A549 (cell line): ENCODE results near the gene MSI2. TPM values are rescaled to one million over a fixed set of nuclear protein-coding genes. Genes with fewer than 3 reads are reported as not detected.

Experiments
- ATAC-seq, 2 experiments: fragments of 200-7000 bp in 1 of 2; fragments of >200 bp in 1 of 2; cut with Nextera tagmentation in 1 of 2; cut with Tn5 transposase in 1 of 2; 3 replicates each; pipeline versions ENCODE4 v1.8.0 to v1.9.1; 2018 to 2020; ENCODE audit warnings: mild to moderate bottlenecking in 1 of 2, moderate library complexity in 1 of 2
- CTCF ChIA-PET: fragments of 300-600 bp; sonication (Branson Sonifier 250); formaldehyde crosslinking; extraction: SDS; loops from one replicate; lab custom pipeline; 2021; ENCODE audit warnings: antibody characterized with exemption, inconsistent platforms; lab: Yijun Ruan, JAX
- POLR2A ChIA-PET: fragments of 350-600 bp; formaldehyde crosslinking; extraction: SDS; loops from one replicate; lab custom pipeline; 2021; ENCODE audit warnings: antibody characterized with exemption, inconsistent platforms; lab: Yijun Ruan, JAX
- DNase-seq, 2 experiments: peaks; one replicate each; pipeline versions ENCODE4 v3.0.0 to v3.0.0-alpha.2; 2011 to 2016; ENCODE audit warnings: low read depth in 1 of 2, low spot score in 1 of 2
- FAIRE-seq: peaks from 2 replicates; lab custom pipeline; 2011; peaks lifted over from hg19 to GRCh38; lab: Jason Lieb, UNC
- H3K27ac ChIP-seq, 2 experiments: fragments of >200 bp; sonication (Bioruptor Twin); formaldehyde crosslinking; 3 replicates each; pipeline ENCODE4 v1.5.1; 2016 to 2017
- H3K4me1 ChIP-seq: fragments of >200 bp; sonication (Bioruptor Twin); formaldehyde crosslinking; 3 replicates; pipeline ENCODE4 v1.6.1; 2016
- H3K4me2 ChIP-seq: fragments of >200 bp; sonication (Bioruptor Twin); formaldehyde crosslinking; 3 replicates; pipeline ENCODE4 v1.6.1; 2016
- H3K4me3 ChIP-seq: fragments of >200 bp; sonication (Bioruptor Twin); formaldehyde crosslinking; 3 replicates; pipeline ENCODE4 v1.5.1; 2016
- H3K9me3 ChIP-seq: fragments of >200 bp; sonication (Bioruptor Twin); formaldehyde crosslinking; 3 replicates; pipeline ENCODE4 v1.6.1; 2016
- BHLHE40 ChIP-seq: IDR thresholded peaks from 2 replicates; pipeline ENCODE4 v1.6.1; 2012; ENCODE audit warnings: low read depth, low read length, inconsistent platforms
- CHD4 ChIP-seq: fragments of 200-600 bp; sonication (generic); IDR thresholded peaks from 2 replicates; pipeline ENCODE4 v1.6.1; 2016; ENCODE audit warnings: antibody characterized with exemption, mild to moderate bottlenecking, borderline replicate concordance
- EHMT2 ChIP-seq: fragments of 200-600 bp; sonication (generic); IDR thresholded peaks from 2 replicates; pipeline ENCODE4 v1.6.1; 2016; ENCODE audit warnings: antibody characterized with exemption, low read depth, mild to moderate bottlenecking, moderate library complexity
- ESRRA ChIP-seq: fragments of 150-350 bp; IDR thresholded peaks from 2 replicates; pipeline ENCODE4 v1.6.1; 2014; ENCODE audit warnings: mild to moderate bottlenecking, low read length, borderline replicate concordance
- FOSB ChIP-seq: fragments of 250-450 bp; sonication (Bioruptor Pico); IDR thresholded peaks from 2 replicates; pipeline ENCODE4 v1.5.0; 2020; ENCODE audit warnings: mild to moderate bottlenecking, moderate library complexity
- FOXS1 ChIP-seq: fragments of 250-450 bp; sonication (Bioruptor Pico); IDR thresholded peaks from 2 replicates; pipeline ENCODE4 v1.5.0; 2020; ENCODE audit warnings: mild to moderate bottlenecking, moderate library complexity
- HDAC2 ChIP-seq: fragments of 200-600 bp; sonication (generic); IDR thresholded peaks from 2 replicates; pipeline ENCODE4 v1.6.1; 2016
- HEYL ChIP-seq: fragments of 250-450 bp; sonication (Bioruptor Pico); IDR thresholded peaks from 2 replicates; pipeline ENCODE4 v1.8.0; 2021; ENCODE audit warnings: mild to moderate bottlenecking, moderate library complexity
- HOXB13 ChIP-seq: fragments of 250-450 bp; sonication (Bioruptor Pico); IDR thresholded peaks from 2 replicates; pipeline ENCODE4 v1.5.0; 2020; ENCODE audit warnings: low read depth, mild to moderate bottlenecking, moderate library complexity
- NFE2L2 ChIP-seq: fragments of 150-350 bp; conservative IDR thresholded peaks from 2 replicates; pipeline ENCODE4 v1.6.1; 2014; ENCODE audit warnings: low read length
- PHF8 ChIP-seq: fragments of 200-600 bp; sonication (generic); IDR thresholded peaks from 2 replicates; pipeline ENCODE4 v1.6.1; 2016; ENCODE audit warnings: low read depth, mild to moderate bottlenecking, antibody characterized with exemption, moderate library complexity, borderline replicate concordance
- RFX5 ChIP-seq: fragments of 450-650 bp; IDR thresholded peaks from 2 replicates; pipeline ENCODE4 v1.7.1; 2014; ENCODE audit warnings: antibody characterized with exemption, mild to moderate bottlenecking, moderate library complexity
- RNF2 ChIP-seq: fragments of 200-600 bp; sonication (generic); IDR thresholded peaks from 2 replicates; pipeline ENCODE4 v1.6.1; 2016; ENCODE audit warnings: low read depth, mild to moderate bottlenecking, antibody characterized with exemption, moderate library complexity, borderline replicate concordance
- SMC3 ChIP-seq: fragments of >200 bp; sonication (Bioruptor Twin); formaldehyde crosslinking; IDR thresholded peaks from 3 replicates; pipeline ENCODE4 v1.6.1; 2018; ENCODE audit warnings: inconsistent platforms
- TP53 ChIP-seq: fragments of 250-450 bp; sonication (Bioruptor Pico); IDR thresholded peaks from 2 replicates; pipeline ENCODE4 v1.5.0; 2021; ENCODE audit warnings: mild to moderate bottlenecking, moderate library complexity
- ZFP36 ChIP-seq: fragments of 450-650 bp; IDR thresholded peaks from 2 replicates; pipeline ENCODE4 v1.6.1; 2014; ENCODE audit warnings: borderline replicate concordance; ENCODE audit not compliant: partially characterized antibody
- ZSCAN20 ChIP-seq: fragments of 250-450 bp; sonication (Bioruptor Pico); IDR thresholded peaks from 2 replicates; pipeline ENCODE4 v1.8.0; 2022; ENCODE audit warnings: mild to moderate bottlenecking, moderate library complexity
- WGBS: methylation state at CpG from one replicate; pipeline ENCODE4 v1.1.6; 2017; ENCODE audit errors: missing lambda C conversion rate; 5-methylcytosine and 5-hydroxymethylcytosine counted together
- polyA plus RNA-seq, 4 experiments: library from polyadenylated mRNA; depleted of rRNA in 3 of 4; stranded (reverse); fragments of >200 nt; fragmentation: RNase III in 1 of 4; extraction: RNeasy Plus Mini Kit Qiagen cat#74134 plus additional on column Dnase treatment in 1 of 4; gene quantifications; 2 replicates in 3 of 4; 3 replicates in 1 of 4; pipeline ENCODE4 v1.2.3, GENCODE V29; 2011 to 2017
- TF ChIP-seq, protein P1 (sequence below): IDR thresholded peaks from 2 replicates; pipeline ENCODE4 v1.6.1; 2012
- TF ChIP-seq, protein P2 (sequence below): fragments of >200 bp; sonication (Bioruptor Twin); formaldehyde crosslinking; IDR thresholded peaks from 3 replicates; pipeline ENCODE4 v1.5.1; 2016
- TF ChIP-seq, protein P3 (sequence below): fragments of 250-450 bp; sonication (Bioruptor Pico); IDR thresholded peaks from 2 replicates; pipeline ENCODE4 v1.5.0; 2021; ENCODE audit warnings: mild to moderate bottlenecking, moderate library complexity, borderline replicate concordance
- TF ChIP-seq, protein P4 (sequence below): fragments of >200 bp; sonication (Bioruptor Twin); formaldehyde crosslinking; IDR thresholded peaks from 2 replicates; pipeline ENCODE4 v1.6.1; 2016

MSI2 gene
- polyA plus RNA-seq, 2 of the 4 experiments (the other 2 are of a cell fraction) = 43.6 to 44.4 TPM

DNA sequence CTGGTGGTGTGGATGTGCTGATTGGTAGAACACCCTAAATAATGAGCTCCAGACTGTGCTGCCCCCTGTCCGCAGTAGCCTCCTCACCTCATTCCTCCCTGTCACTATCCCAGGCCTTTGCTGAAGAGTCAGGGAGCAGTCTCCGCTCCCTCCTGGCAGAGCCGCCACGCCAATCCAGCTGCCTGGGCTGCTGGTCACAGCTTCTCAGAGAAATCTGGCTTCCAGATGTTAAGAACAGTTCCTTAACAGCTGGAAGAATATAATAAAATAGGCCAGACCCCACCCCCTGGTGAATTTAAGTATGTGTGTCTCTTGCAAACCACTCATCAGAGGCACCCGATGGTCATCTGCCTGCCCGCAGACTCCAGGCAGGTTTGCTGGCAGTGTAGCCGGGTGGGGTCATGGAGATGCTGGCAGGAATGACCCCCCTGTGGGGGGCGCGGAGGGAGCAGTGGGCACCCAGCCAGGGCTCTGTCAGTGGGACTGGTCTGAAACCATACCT, 327.8 kb downstream of the MSI2 start:
- H3K27ac ChIP-seq = no peak overlapping the region

DNA sequence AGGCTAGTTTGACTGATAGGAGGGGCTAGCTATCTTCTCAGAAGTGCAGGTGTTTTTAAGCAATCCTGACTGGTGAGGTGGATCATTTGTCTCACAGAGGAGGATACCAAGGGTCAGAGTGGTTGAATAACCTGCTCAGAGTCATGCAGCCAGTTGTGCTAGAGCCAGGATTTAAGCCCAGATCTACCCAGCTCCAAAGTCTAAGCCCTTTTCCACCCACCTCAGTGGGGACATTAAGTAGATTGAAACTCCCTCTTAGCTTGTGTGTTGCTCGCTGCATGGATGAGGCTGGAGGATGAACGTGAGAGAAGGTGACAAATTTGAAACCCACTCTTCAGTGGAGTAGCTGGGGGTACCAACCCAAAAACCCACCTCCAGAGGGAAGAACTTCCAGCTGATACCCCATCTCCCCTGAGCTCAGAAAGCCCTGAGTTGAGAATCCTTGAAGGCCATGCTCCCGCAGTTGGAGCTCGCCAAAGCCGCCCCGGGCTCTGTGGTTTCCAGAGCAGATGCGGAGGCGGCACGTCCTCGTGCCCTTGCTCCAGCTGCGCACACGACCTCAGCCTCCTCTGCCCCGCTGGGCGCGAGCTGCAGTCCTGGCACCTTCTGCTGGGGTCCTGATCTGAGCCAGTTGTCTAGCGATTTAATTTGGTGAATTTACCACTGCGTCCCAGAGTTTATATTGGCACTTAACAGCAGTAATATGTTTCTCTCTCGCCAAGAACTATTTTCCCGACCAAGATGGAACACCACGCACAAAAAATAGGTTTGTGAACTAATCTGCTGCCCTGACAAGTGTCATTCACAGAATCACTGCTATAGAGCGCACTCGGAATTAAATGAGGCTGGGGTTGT, 329.2 kb downstream of the MSI2 start:
- WGBS = 91% methylated on average over 22 of the region's 22 CpGs
- H3K4me2 ChIP-seq = no peak overlapping the region
- ChIA-PET POLR2A (no interaction called here), CTCF (interaction anchor here (1.0 to 8.7 kb wide), 7 partner anchors 8 to 342 kb away, joined by 3 to 62 read pairs (median 4); no protein-coding TSS in a partner anchor)
- no peaks in the 10 kb centered on the region for H3K9me3 ChIP-seq
- no peak for FAIRE-seq
- ATAC-seq = no peak
- no peak overlapping the region for H3K4me3 ChIP-seq
- no peak for DNase-seq
- no peak overlapping the region for H3K27ac ChIP-seq
- TF ChIP-seq NFE2L2 (no peak), ZSCAN20 (no peak), ZFP36 (no peak), ESRRA (no peak), EHMT2 (no peak), CHD4 (no peak), TP53 (CRISPR knock-in tag) (no peak), PHF8 (no peak)
- TF ChIP-seq, protein P1, sequence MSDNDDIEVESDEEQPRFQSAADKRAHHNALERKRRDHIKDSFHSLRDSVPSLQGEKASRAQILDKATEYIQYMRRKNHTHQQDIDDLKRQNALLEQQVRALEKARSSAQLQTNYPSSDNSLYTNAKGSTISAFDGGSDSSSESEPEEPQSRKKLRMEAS = no peak
- TF ChIP-seq, protein P2, sequence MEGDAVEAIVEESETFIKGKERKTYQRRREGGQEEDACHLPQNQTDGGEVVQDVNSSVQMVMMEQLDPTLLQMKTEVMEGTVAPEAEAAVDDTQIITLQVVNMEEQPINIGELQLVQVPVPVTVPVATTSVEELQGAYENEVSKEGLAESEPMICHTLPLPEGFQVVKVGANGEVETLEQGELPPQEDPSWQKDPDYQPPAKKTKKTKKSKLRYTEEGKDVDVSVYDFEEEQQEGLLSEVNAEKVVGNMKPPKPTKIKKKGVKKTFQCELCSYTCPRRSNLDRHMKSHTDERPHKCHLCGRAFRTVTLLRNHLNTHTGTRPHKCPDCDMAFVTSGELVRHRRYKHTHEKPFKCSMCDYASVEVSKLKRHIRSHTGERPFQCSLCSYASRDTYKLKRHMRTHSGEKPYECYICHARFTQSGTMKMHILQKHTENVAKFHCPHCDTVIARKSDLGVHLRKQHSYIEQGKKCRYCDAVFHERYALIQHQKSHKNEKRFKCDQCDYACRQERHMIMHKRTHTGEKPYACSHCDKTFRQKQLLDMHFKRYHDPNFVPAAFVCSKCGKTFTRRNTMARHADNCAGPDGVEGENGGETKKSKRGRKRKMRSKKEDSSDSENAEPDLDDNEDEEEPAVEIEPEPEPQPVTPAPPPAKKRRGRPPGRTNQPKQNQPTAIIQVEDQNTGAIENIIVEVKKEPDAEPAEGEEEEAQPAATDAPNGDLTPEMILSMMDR = no peak
- peaks cover 12% of the 10 kb centered on the region; the same call in 1 of the 3 replicates for H3K4me1 ChIP-seq

More for the DNA sequence above, 327.8 kb downstream of the MSI2 start:
- no peak overlapping the region for H3K4me3 ChIP-seq
- no peak for DNase-seq
- no peak for FAIRE-seq
- ATAC-seq = no peak
- ChIA-PET POLR2A (no interaction called here), CTCF (interaction anchor here (0.6 to 8.7 kb wide), 7 partner anchors 9 to 341 kb away, joined by 3 to 62 read pairs (median 3); no protein-coding TSS in a partner anchor)
- peaks cover 12% of the 10 kb centered on the region; the same call in 1 of the 3 replicates for H3K4me1 ChIP-seq
- TF ChIP-seq RFX5 = no peak
- no peak for TF ChIP-seq RNF2
- TF ChIP-seq, protein P2 = no peak
- TF ChIP-seq HEYL (CRISPR knock-in tag) = no peak
- TF ChIP-seq HOXB13 = no peak
- TF ChIP-seq FOXS1 (CRISPR knock-in tag) = no peak
- TF ChIP-seq BHLHE40 = no peak
- TF ChIP-seq, protein P3, sequence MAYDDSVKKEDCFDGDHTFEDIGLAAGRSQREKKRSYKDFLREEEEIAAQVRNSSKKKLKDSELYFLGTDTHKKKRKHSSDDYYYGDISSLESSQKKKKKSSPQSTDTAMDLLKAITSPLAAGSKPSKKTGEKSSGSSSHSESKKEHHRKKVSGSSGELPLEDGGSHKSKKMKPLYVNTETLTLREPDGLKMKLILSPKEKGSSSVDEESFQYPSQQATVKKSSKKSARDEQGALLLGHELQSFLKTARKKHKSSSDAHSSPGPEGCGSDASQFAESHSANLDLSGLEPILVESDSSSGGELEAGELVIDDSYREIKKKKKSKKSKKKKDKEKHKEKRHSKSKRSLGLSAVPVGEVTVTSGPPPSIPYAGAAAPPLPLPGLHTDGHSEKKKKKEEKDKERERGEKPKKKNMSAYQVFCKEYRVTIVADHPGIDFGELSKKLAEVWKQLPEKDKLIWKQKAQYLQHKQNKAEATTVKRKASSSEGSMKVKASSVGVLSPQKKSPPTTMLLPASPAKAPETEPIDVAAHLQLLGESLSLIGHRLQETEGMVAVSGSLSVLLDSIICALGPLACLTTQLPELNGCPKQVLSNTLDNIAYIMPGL (CRISPR knock-in tag) = no peak
- no peak for TF ChIP-seq PHF8
- no peak for TF ChIP-seq SMC3
- TF ChIP-seq HDAC2 = no peak
- no peak for TF ChIP-seq FOSB (CRISPR knock-in tag)
- TF ChIP-seq, protein P4, sequence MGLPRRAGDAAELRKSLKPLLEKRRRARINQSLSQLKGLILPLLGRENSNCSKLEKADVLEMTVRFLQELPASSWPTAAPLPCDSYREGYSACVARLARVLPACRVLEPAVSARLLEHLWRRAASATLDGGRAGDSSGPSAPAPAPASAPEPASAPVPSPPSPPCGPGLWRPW = no peak
- 90% methylated on average over 9 of the region's 9 CpGs for WGBS
- no peak overlapping the region for H3K4me2 ChIP-seq
- no peaks in the 10 kb centered on the region for H3K9me3 ChIP-seq
